H1 (cell line): ENCODE results near the gene TTF1. TPM values are rescaled to one million over a fixed set of nuclear protein-coding genes. Genes with fewer than 3 reads are reported as not detected.

Experiments used
- CTCF ChIA-PET: fragments of 300-600 bp; sonication (Branson Sonifier 250); formaldehyde crosslinking; loops from one replicate; lab custom pipeline; 2021; ENCODE audit not compliant: partially characterized antibody; lab: Charles Lee
- POLR2A ChIA-PET: fragments of 300-600 bp; sonication (Branson Sonifier 250); formaldehyde crosslinking; loops from one replicate; lab custom pipeline; 2021; ENCODE audit warnings: inconsistent platforms; ENCODE audit not compliant: partially characterized antibody; lab: Charles Lee
- DNase-seq, 2 experiments: peaks; one replicate each; pipeline versions ENCODE4 v3.0.0 to v3.0.0-alpha.2; 2010 to 2022; ENCODE audit warnings: low spot score in 2 of 2, low read depth in 1 of 2, mixed read lengths in 1 of 2
- FAIRE-seq: peaks from 2 replicates; lab custom pipeline; 2011; peaks lifted over from hg19 to GRCh38; lab: Jason Lieb, UNC
- H2AFZ ChIP-seq: 2 replicates; pipeline ENCODE4 v1.8.1; 2012; ENCODE audit warnings: low read length, inconsistent platforms
- H2AK5ac ChIP-seq: 2 replicates; pipeline ENCODE4 v1.6.1; 2013; ENCODE audit warnings: low read depth, low read length
- H2BK120ac ChIP-seq: replicated peaks from 2 replicates; pipeline ENCODE3; 2013; ENCODE audit warnings: low read depth, low read length, inconsistent platforms
- H2BK12ac ChIP-seq: 2 replicates; pipeline ENCODE4 v1.6.1; 2013; ENCODE audit warnings: low read depth, low read length
- H2BK15ac ChIP-seq: 2 replicates; pipeline ENCODE4 v1.6.1; 2013; ENCODE audit warnings: low read length
- H2BK20ac ChIP-seq: 2 replicates; pipeline ENCODE4 v1.6.1; 2013; ENCODE audit warnings: low read length
- H2BK5ac ChIP-seq: 2 replicates; pipeline ENCODE4 v1.6.1; 2013; ENCODE audit warnings: low read depth, low read length
- H3K14ac ChIP-seq: 2 replicates; pipeline ENCODE4 v1.6.1; 2013; ENCODE audit warnings: inconsistent platforms; ENCODE audit not compliant: insufficient read length
- H3K18ac ChIP-seq: 2 replicates; pipeline ENCODE4 v1.6.1; 2013; ENCODE audit warnings: low read length; ENCODE audit errors: extremely low read depth
- H3K23ac ChIP-seq: 2 replicates; pipeline ENCODE4 v1.6.1; 2013; ENCODE audit warnings: inconsistent platforms; ENCODE audit not compliant: insufficient read length
- H3K23me2 ChIP-seq: 2 replicates; pipeline ENCODE4 v1.6.1; 2013; ENCODE audit warnings: low read depth, low read length
- H3K27ac ChIP-seq: 2 replicates; pipeline ENCODE4 v1.6.1; 2011; ENCODE audit warnings: low read depth, low read length, inconsistent platforms
- H3K27me3 ChIP-seq, 4 experiments: replicated peaks in 1 of 4; 1 replicate in 1 of 4; 2 replicates in 3 of 4; pipeline versions ENCODE4 v1.6.1 to v1.8.1; 2011 to 2013; ENCODE audit warnings: low read length in 3 of 4, mild to moderate bottlenecking in 3 of 4, inconsistent platforms in 2 of 4, mixed read lengths in 2 of 4, moderate library complexity in 1 of 4; ENCODE audit not compliant: control insufficient read depth in 3 of 4, insufficient read depth in 3 of 4; ENCODE audit errors: extremely low read depth in 1 of 4
- H3K36me3 ChIP-seq, 4 experiments: 2 replicates each; pipeline versions ENCODE4 v1.6.1 to v1.8.1; 2011 to 2013; ENCODE audit warnings: mild to moderate bottlenecking in 4 of 4, low read length in 3 of 4, moderate library complexity in 2 of 4, control low read depth in 1 of 4, inconsistent platforms in 1 of 4; ENCODE audit not compliant: insufficient read depth in 4 of 4, control insufficient read depth in 2 of 4
- H3K4ac ChIP-seq: replicated peaks from 2 replicates; pipeline ENCODE3; 2013; ENCODE audit warnings: low read length, low read depth, mixed read lengths, inconsistent platforms; ENCODE audit not compliant: insufficient read length
- H3K4me1 ChIP-seq, 4 experiments: replicated peaks in 1 of 4; 1 replicate in 1 of 4; 2 replicates in 3 of 4; pipeline versions ENCODE4 v1.6.1 to v1.8.1; 2011 to 2013; ENCODE audit warnings: low read length in 3 of 4, inconsistent platforms in 2 of 4, mixed read lengths in 1 of 4; ENCODE audit not compliant: insufficient read depth in 4 of 4, control insufficient read depth in 3 of 4
- H3K4me2 ChIP-seq, 2 experiments: 2 replicates each; pipeline versions ENCODE4 v1.6.1 to v1.8.1; 2011 to 2013; ENCODE audit warnings: low read depth in 2 of 2, low read length in 2 of 2, control low read depth in 1 of 2, inconsistent platforms in 1 of 2, mild to moderate bottlenecking in 1 of 2; ENCODE audit not compliant: insufficient read depth in 1 of 2
- H3K4me3 ChIP-seq, 4 experiments: fragments of 200-600, 300-600 bp in 1 of 4; sonication (generic), shearing (Covaris generic), sonication (Bioruptor Twin) in 1 of 4; 2 replicates each; pipeline versions ENCODE4 v1.5.1 to v1.8.1; 2011 to 2016; ENCODE audit warnings: low read length in 4 of 4, low read depth in 3 of 4, control low read depth in 2 of 4, inconsistent platforms in 2 of 4, mild to moderate bottlenecking in 2 of 4, mixed read lengths in 1 of 4, moderate library complexity in 1 of 4; ENCODE audit not compliant: insufficient read depth in 2 of 4; ENCODE audit errors: extremely low read depth in 1 of 4
- H3K56ac ChIP-seq: replicated peaks from 2 replicates; pipeline ENCODE3; 2013; ENCODE audit warnings: low read depth, mild to moderate bottlenecking, mixed read lengths, low read length, inconsistent platforms; ENCODE audit not compliant: insufficient read length
- H3K79me1 ChIP-seq: 2 replicates; pipeline ENCODE4 v1.6.1; 2013; ENCODE audit warnings: low read depth, low read length, control low read depth
- H3K79me2 ChIP-seq, 2 experiments: 2 replicates each; pipeline versions ENCODE4 v1.6.1 to v1.8.1; 2012 to 2013; ENCODE audit warnings: low read length in 2 of 2, mild to moderate bottlenecking in 2 of 2, inconsistent platforms in 1 of 2; ENCODE audit not compliant: insufficient read depth in 2 of 2, control insufficient read depth in 1 of 2
- H3K9ac ChIP-seq, 4 experiments: replicated peaks in 1 of 4; 1 replicate in 1 of 4; 2 replicates in 3 of 4; pipeline versions ENCODE4 v1.6.1 to v1.8.1; 2011 to 2013; ENCODE audit warnings: low read depth in 3 of 4, low read length in 3 of 4, control low read depth in 2 of 4, mild to moderate bottlenecking in 2 of 4, moderate library complexity in 2 of 4, inconsistent platforms in 1 of 4; ENCODE audit errors: extremely low read depth in 1 of 4
- H3K9me3 ChIP-seq, 2 experiments: 2 replicates each; pipeline versions ENCODE4 v1.6.1 to v1.8.1; 2012 to 2013; ENCODE audit warnings: mild to moderate bottlenecking in 2 of 2, moderate library complexity in 2 of 2, control low read depth in 1 of 2, inconsistent platforms in 1 of 2, low read depth in 1 of 2, low read length in 1 of 2, mixed read lengths in 1 of 2; ENCODE audit not compliant: insufficient read depth in 2 of 2
- H4K20me1 ChIP-seq, 2 experiments: replicated peaks in 1 of 2; 2 replicates each; pipeline versions ENCODE3 to v1.8.1; 2011 to 2013; ENCODE audit warnings: inconsistent platforms in 2 of 2, low read length in 2 of 2, mild to moderate bottlenecking in 1 of 2; ENCODE audit not compliant: insufficient read depth in 2 of 2, control insufficient read depth in 1 of 2
- H4K5ac ChIP-seq: 2 replicates; pipeline ENCODE4 v1.6.1; 2013; ENCODE audit warnings: low read length, low read depth, mixed read lengths, inconsistent platforms; ENCODE audit not compliant: insufficient read length
- H4K8ac ChIP-seq: 2 replicates; pipeline ENCODE4 v1.8.0; 2013; ENCODE audit warnings: mild to moderate bottlenecking, moderate library complexity, low read length, inconsistent platforms; ENCODE audit not compliant: insufficient read depth; ENCODE audit errors: extremely low read depth
- H4K91ac ChIP-seq: replicated peaks from 2 replicates; pipeline ENCODE3; 2013; ENCODE audit warnings: low read length, mixed read lengths, inconsistent platforms; ENCODE audit not compliant: insufficient read length
- ASH2L ChIP-seq: fragments of 200-600, 300-600 bp; sonication (generic); IDR thresholded peaks from one replicate; pipeline ENCODE4 v1.7.1; 2017; ENCODE audit warnings: low read length
- GABPA ChIP-seq: IDR thresholded peaks from 2 replicates; pipeline ENCODE4 v1.6.1; 2011; ENCODE audit warnings: mild to moderate bottlenecking, low read length, moderate library complexity, borderline replicate concordance; ENCODE audit not compliant: insufficient read depth
- KDM5A ChIP-seq: fragments of 200-600 bp; IDR thresholded peaks from 2 replicates; pipeline ENCODE4 v1.7.1; 2012; ENCODE audit warnings: mild to moderate bottlenecking, low read length, inconsistent platforms, mixed read lengths
- POLR2A ChIP-seq, 2 experiments: IDR thresholded peaks; 1 replicate in 1 of 2; 2 replicates in 1 of 2; pipeline ENCODE4 v1.6.1; 2011; ENCODE audit warnings: low read depth in 2 of 2, low read length in 2 of 2, mild to moderate bottlenecking in 2 of 2; ENCODE audit errors: control extremely low read depth in 1 of 2
- SIRT6 ChIP-seq: IDR thresholded peaks from one replicate; pipeline ENCODE4 v1.7.1; 2012; ENCODE audit warnings: low read length, inconsistent platforms
- SP4 ChIP-seq: IDR thresholded peaks from 2 replicates; pipeline ENCODE4 v1.6.1; 2012; ENCODE audit warnings: low read length, inconsistent platforms
- WGBS, 2 experiments: shearing (Covaris generic) in 1 of 2; methylation state at CpG; one replicate each; pipeline versions ENCODE4 v1.1.6 to v1.1.7; 2013 to 2015; ENCODE audit warnings: low lambda C conversion rate in 2 of 2, mixed read lengths in 2 of 2, inconsistent platforms in 1 of 2, low coverage in 1 of 2, missing lambda C conversion rate in 1 of 2; ENCODE audit not compliant: insufficient replicate concordance in 2 of 2, insufficient coverage in 1 of 2, insufficient read length in 1 of 2; ENCODE audit errors: extremely low coverage in 1 of 2, missing lambda C conversion rate in 1 of 2; 5-methylcytosine and 5-hydroxymethylcytosine counted together
- polyA plus RNA-seq, 7 experiments: library from polyadenylated mRNA; depleted of rRNA in 3 of 7; stranded (reverse) in 5 of 7; unstranded in 2 of 7; fragments of >200 nt in 5 of 7; fragments of 200-250 nt in 2 of 7; gene quantifications; 1 replicate in 5 of 7; 2 replicates in 1 of 7; 4 replicates in 1 of 7; pipeline versions ENCODE4 v1.2.1 to v1.2.3, GENCODE V29; 2011 to 2013; ENCODE audit warnings: missing spikeins in 2 of 7, mixed read lengths in 2 of 7
- total RNA-seq: library from RNA; stranded (reverse); fragmentation: NEBNext Ultra II Directional; extraction: Animal tissue kit (Norgen Biotek cat#: 25700); gene quantifications from 2 replicates; pipeline ENCODE4 v1.2.1, GENCODE V29; 2021

TTF1 gene
- total and polyA plus RNA-seq, 2 of the 8 experiments (the other 6 are each of a cell fraction or from before 2014, with no cell fraction given), result 7.8 to 22.2 TPM

DNA sequence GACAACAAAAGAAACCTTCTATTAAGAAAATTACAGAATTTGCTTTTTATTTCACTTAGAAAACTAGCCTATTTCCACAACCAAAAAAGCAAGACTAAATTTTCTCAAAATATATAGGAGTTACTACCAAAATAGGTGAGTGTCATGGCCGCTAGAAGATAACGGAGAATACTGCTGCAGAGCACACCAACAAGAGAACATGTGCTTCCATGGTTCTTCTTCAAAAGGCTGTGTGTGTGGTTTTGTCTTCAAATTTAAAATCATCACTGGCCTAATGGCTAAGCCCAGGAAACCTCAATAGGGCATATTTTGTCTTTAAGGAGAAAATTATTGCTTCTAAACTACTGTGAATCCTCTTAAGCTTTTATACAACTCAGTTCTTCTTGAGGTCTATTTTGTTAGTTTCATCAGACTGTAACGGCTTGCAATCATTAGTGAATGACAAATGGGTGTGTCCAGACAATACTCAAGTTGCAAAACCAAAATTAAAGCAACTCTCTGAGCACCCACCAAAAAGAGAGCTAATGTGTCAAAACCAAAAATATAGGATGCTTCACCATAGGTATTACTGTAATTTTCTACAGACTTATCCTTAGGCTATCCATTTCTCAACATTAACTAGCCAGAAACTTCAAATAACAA lies 55.1 kb downstream of the TTF1 start:
- 99% methylated on average over 3 of the region's 3 CpGs; no CpG with 5 or more reads in 1 of the 2 experiments for WGBS, 2 experiments
- TF ChIP-seq ASH2L, result no peak
- no peak for TF ChIP-seq GABPA
- no peak for TF ChIP-seq SP4
- TF ChIP-seq KDM5A, result no peak
- no peak for TF ChIP-seq SIRT6
- TF ChIP-seq POLR2A (IDR thresholded peaks at IDR 0.05; ENCODE audit: control extremely low read depth in 1 of 2, low read depth in 2 of 2, low read length in 2 of 2), result no peak
- Histone ChIP-seq H3K18ac (no peak overlapping the region), H4K5ac (no peak overlapping the region), H2BK20ac (no peak overlapping the region), H3K4me1 (no peaks in the 10 kb centered on the region; a peak in 1 of 7 replicates), H3K9ac (no peak overlapping the region), H4K20me1 (peaks cover 4 to 7% of the 10 kb centered on the region in 2 experiments), H3K4me3 (no peak overlapping the region), H3K23me2 (peaks cover 4% of the 10 kb centered on the region; the same call in 1 of the 2 replicates), H3K27ac (no peak overlapping the region), H3K79me2 (peaks cover 10 to 32% of the 10 kb centered on the region in 2 experiments), H2BK15ac (no peak overlapping the region), H3K27me3 (no peaks in the 10 kb centered on the region), H2BK120ac (no peak overlapping the region), H3K36me3 (peaks cover 10 to 61% (median 39%) of the 10 kb centered on the region in 4 experiments), H2AK5ac (no peak overlapping the region), H3K9me3 (no peaks in the 10 kb centered on the region), H3K4me2 (no peak overlapping the region), H2BK12ac (no peak overlapping the region), H3K23ac (no peak overlapping the region), H3K79me1 (peaks cover 4% of the 10 kb centered on the region; the same call in 1 of the 2 replicates), H3K56ac (no peak overlapping the region), H3K14ac (no peak overlapping the region), H4K8ac (no peak overlapping the region), H4K91ac (no peak overlapping the region), H3K4ac (no peak overlapping the region), H2BK5ac (no peak overlapping the region), H2AFZ (no peak overlapping the region)
- DNase-seq (no peak), FAIRE-seq (no peak)
- ChIA-PET POLR2A (interaction anchor here (0.7 to 3.3 kb wide), 3 partner anchors 13 to 31 kb away, joined by 3 to 9 read pairs (median 4); no protein-coding TSS in a partner anchor), CTCF (interaction anchor here (0.5 to 0.9 kb wide), 2 partner anchors 9 to 513 kb away, joined by 3 read pairs; no protein-coding TSS in a partner anchor)
